Liver (tissue), 3 donors: Measurements from ENCODE around the gene VTCN1.

Experiments
- ATF3 ChIP-seq: IDR thresholded peaks from 2 replicates; pipeline ENCODE4 v1.6.1; 2016; ENCODE audit warnings: antibody characterized with exemption
- CTCF ChIP-seq: fragments of 150-350 bp; IDR thresholded peaks from 2 replicates; pipeline ENCODE4 v1.5.1; 2017; ENCODE audit warnings: improper control_type of control experiment, low read depth, low read length; ENCODE audit not compliant: missing input control
- FOXA2 ChIP-seq: IDR thresholded peaks from 2 replicates; pipeline ENCODE4 v1.6.1; 2016; ENCODE audit warnings: antibody characterized with exemption
- GABPA ChIP-seq, 2 donors: IDR thresholded peaks in 1 of 2; conservative IDR thresholded peaks in 1 of 2; 2 replicates each; pipeline ENCODE4 v1.6.1; 2016; ENCODE audit warnings: antibody characterized with exemption in 2 of 2, mild to moderate bottlenecking in 1 of 2, moderate library complexity in 1 of 2
- HNF4G ChIP-seq: IDR thresholded peaks from 2 replicates; pipeline ENCODE4 v1.6.1; 2016; ENCODE audit warnings: antibody characterized with exemption
- JUND ChIP-seq, 2 donors: IDR thresholded peaks; 2 replicates each; pipeline ENCODE4 v1.6.1; 2016; ENCODE audit warnings: antibody characterized with exemption in 2 of 2
- MAX ChIP-seq: IDR thresholded peaks from 2 replicates; pipeline ENCODE4 v1.6.1; 2016; ENCODE audit warnings: antibody characterized with exemption
- RAD21 ChIP-seq, 2 donors: IDR thresholded peaks; 2 replicates each; pipeline ENCODE4 v1.6.1; 2016; ENCODE audit warnings: antibody characterized with exemption in 2 of 2, mild to moderate bottlenecking in 2 of 2
- SP1 ChIP-seq: IDR thresholded peaks from 2 replicates; pipeline ENCODE4 v1.6.1; 2018; ENCODE audit warnings: antibody characterized with exemption, mild to moderate bottlenecking
- TAF1 ChIP-seq: conservative IDR thresholded peaks from 2 replicates; pipeline ENCODE4 v1.6.1; 2016; ENCODE audit warnings: antibody characterized with exemption, mild to moderate bottlenecking
- ZBTB33 ChIP-seq: IDR thresholded peaks from 2 replicates; pipeline ENCODE4 v1.6.1; 2016; ENCODE audit warnings: antibody characterized with exemption
- donor health status: healthy.
- donor health status: healthy.

GRCh38 chr1:117235863-117236465 is 25.2 kb upstream of the VTCN1 start:
- TF ChIP-seq GABPA (IDR thresholded peaks at IDR 0.05 in 1 of 2, conservative IDR thresholded peaks at IDR 0.05 in 1 of 2) = no peak
- no peak for TF ChIP-seq TAF1
- TF ChIP-seq CTCF = no peak
- no peak for TF ChIP-seq JUND (IDR thresholded peaks at IDR 0.05)
- TF ChIP-seq ZBTB33 = no peak
- no peak for TF ChIP-seq MAX
- TF ChIP-seq ATF3 = no peak
- TF ChIP-seq FOXA2 = no peak
- no peak for TF ChIP-seq RAD21 (IDR thresholded peaks at IDR 0.05)
- no peak for TF ChIP-seq SP1
- no peak for TF ChIP-seq HNF4G
